ENCODE data around the gene OSBPL2. TPM values are rescaled to one million over a fixed set of nuclear protein-coding genes. Genes with fewer than 3 reads are reported as not detected.

OSBPL2 gene
- total RNA-seq, 1 donor from 2014 or later = 28.4 TPM

- Mint-ChIP-seq H3K27ac (no peak overlapping the region), H3K4me1 (no peaks in the 10 kb centered on the region), H3K27me3 (ENCODE audit: insufficient read depth, low read depth) (peaks cover 3% of the 10 kb centered on the region), H3K9me3 (no peaks in the 10 kb centered on the region), H3K4me3 (no peak overlapping the region), H3K36me3 (peaks cover 25% of the 10 kb centered on the region)
- H3K9me3 ChIP-seq (ENCODE audit: low read depth) = no peaks in the 10 kb centered on the region
- DNase-seq (ENCODE audit: low spot score) = no peak
- no peaks in the 10 kb centered on the region for H3K36me3 ChIP-seq
- TF ChIP-seq CTCF (IDR thresholded peaks at IDR 0.05) (no peak), EZH2phosphoT487 (IDR thresholded peaks at IDR 0.05) (no peak), EZH2 (IDR thresholded peaks at IDR 0.05) (no peak)
- no peaks in the 10 kb centered on the region for H3K79me2 ChIP-seq (ENCODE audit: low read depth)
- no peak overlapping the region for H2AFZ ChIP-seq (replicated peaks)
- H3K27me3 ChIP-seq = no peaks in the 10 kb centered on the region
- H3F3A ChIP-seq (ENCODE audit: low read depth) = no peaks in the 10 kb centered on the region
- no peak overlapping the region for H3K4me2 ChIP-seq
- H4K20me1 ChIP-seq (ENCODE audit: low read depth) = no peaks in the 10 kb centered on the region
- no peaks in the 10 kb centered on the region for H3K4me1 ChIP-seq
- H3K27ac ChIP-seq = no peak overlapping the region
- no peak overlapping the region for H3K9ac ChIP-seq
- no peak overlapping the region for H3K4me3 ChIP-seq
Observed at GRCh38 chr20:62284448-62284847, 46.1 kb downstream of the OSBPL2 start.

DNA sequence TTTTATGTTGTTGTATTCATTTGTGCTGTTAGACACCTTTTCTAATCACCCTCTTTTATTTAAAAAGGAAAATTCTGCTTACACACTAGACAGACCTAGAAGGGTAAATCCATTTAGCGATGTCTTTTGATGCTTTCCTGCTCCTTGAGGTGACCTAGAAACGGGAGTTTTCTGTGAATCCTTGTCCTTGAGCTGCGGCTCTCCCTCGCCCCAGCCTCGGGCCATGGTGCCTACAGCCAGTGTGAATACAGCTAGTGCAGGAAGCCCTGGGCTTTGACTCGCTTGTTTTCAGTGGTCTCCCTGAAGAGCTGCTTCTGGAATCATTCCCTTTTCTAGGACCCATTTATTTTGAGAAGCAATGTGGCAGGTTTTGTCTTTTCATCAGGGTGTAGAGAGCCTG lies 46.8 kb downstream of the OSBPL2 start:
- H3F3A ChIP-seq (ENCODE audit: low read depth) = no peaks in the 10 kb centered on the region
- H3K27ac Mint-ChIP-seq = no peak overlapping the region
- no peaks in the 10 kb centered on the region for H3K36me3 ChIP-seq
- H2AFZ ChIP-seq (replicated peaks) = no peak overlapping the region
- no peak for DNase-seq (ENCODE audit: low spot score)
- no peaks in the 10 kb centered on the region for H3K9me3 Mint-ChIP-seq
- TF ChIP-seq EZH2 (IDR thresholded peaks at IDR 0.05) (no peak), EZH2phosphoT487 (IDR thresholded peaks at IDR 0.05) (no peak), CTCF (IDR thresholded peaks at IDR 0.05) (no peak)
- H3K36me3 Mint-ChIP-seq = peaks cover 25% of the 10 kb centered on the region
- no peaks in the 10 kb centered on the region for H4K20me1 ChIP-seq (ENCODE audit: low read depth)
- peaks cover 3% of the 10 kb centered on the region for H3K27me3 Mint-ChIP-seq (ENCODE audit: insufficient read depth, low read depth)
- H3K27ac ChIP-seq = no peak overlapping the region
- no peak overlapping the region for H3K4me3 Mint-ChIP-seq
- H3K4me3 ChIP-seq = no peak overlapping the region
- H3K4me1 ChIP-seq = no peaks in the 10 kb centered on the region
- no peaks in the 10 kb centered on the region for H3K27me3 ChIP-seq
- H3K4me2 ChIP-seq = no peak overlapping the region
- no peaks in the 10 kb centered on the region for H3K4me1 Mint-ChIP-seq
- H3K9me3 ChIP-seq (ENCODE audit: low read depth) = no peaks in the 10 kb centered on the region
- H3K79me2 ChIP-seq (ENCODE audit: low read depth) = no peaks in the 10 kb centered on the region
- H3K9ac ChIP-seq = no peak overlapping the region

- Mint-ChIP-seq H3K9me3 (no peaks in the 10 kb centered on the region), H3K36me3 (peaks cover 25% of the 10 kb centered on the region), H3K27ac (no peak overlapping the region), H3K27me3 (ENCODE audit: insufficient read depth, low read depth) (peaks cover 3% of the 10 kb centered on the region), H3K4me3 (no peak overlapping the region), H3K4me1 (no peaks in the 10 kb centered on the region)
- H3K9ac ChIP-seq = no peak overlapping the region
- no peak overlapping the region for H3K4me2 ChIP-seq
- H3K79me2 ChIP-seq (ENCODE audit: low read depth) = no peaks in the 10 kb centered on the region
- H3F3A ChIP-seq (ENCODE audit: low read depth) = no peaks in the 10 kb centered on the region
- no peaks in the 10 kb centered on the region for H3K36me3 ChIP-seq
- no peak overlapping the region for H2AFZ ChIP-seq (replicated peaks)
- no peaks in the 10 kb centered on the region for H3K4me1 ChIP-seq
- no peaks in the 10 kb centered on the region for H4K20me1 ChIP-seq (ENCODE audit: low read depth)
- no peak for TF ChIP-seq EZH2 (IDR thresholded peaks at IDR 0.05)
- TF ChIP-seq EZH2phosphoT487 (IDR thresholded peaks at IDR 0.05) = no peak
- TF ChIP-seq CTCF (IDR thresholded peaks at IDR 0.05) = no peak
- no peak for DNase-seq (ENCODE audit: low spot score)
- H3K27ac ChIP-seq = no peak overlapping the region
- H3K9me3 ChIP-seq (ENCODE audit: low read depth) = no peaks in the 10 kb centered on the region
- H3K27me3 ChIP-seq = no peaks in the 10 kb centered on the region
- no peak overlapping the region for H3K4me3 ChIP-seq
Observed at GRCh38 chr20:62285722-62286121, 47.4 kb downstream of the OSBPL2 start.

Measured in neural progenitor cell (in vitro differentiated cells).